Neural progenitor cell (in vitro differentiated cells): ENCODE measurements around the gene EPB41L4A.
"Not testable (repeated sequence)": the region's sequence is repeated elsewhere in the genome, so short reads cannot be mapped to it uniquely, and the experiment has no call there.

Experiments
- EZH2 ChIP-seq: fragments of 200-600 bp; sonication (generic); IDR thresholded peaks from 2 replicates; pipeline ENCODE4 v1.6.1; 2017; ENCODE audit warnings: antibody characterized with exemption, mild to moderate bottlenecking, moderate library complexity
- EZH2phosphoT487 ChIP-seq: fragments of 200-600 bp; sonication (generic); IDR thresholded peaks from 2 replicates; pipeline ENCODE4 v1.6.1; 2017; ENCODE audit warnings: antibody characterized with exemption
- TF ChIP-seq, protein P1 (sequence below): fragments of 200-600 bp; sonication (generic); IDR thresholded peaks from 2 replicates; pipeline ENCODE4 v1.5.1; 2017; ENCODE audit warnings: antibody characterized with exemption, mild to moderate bottlenecking

DNA sequence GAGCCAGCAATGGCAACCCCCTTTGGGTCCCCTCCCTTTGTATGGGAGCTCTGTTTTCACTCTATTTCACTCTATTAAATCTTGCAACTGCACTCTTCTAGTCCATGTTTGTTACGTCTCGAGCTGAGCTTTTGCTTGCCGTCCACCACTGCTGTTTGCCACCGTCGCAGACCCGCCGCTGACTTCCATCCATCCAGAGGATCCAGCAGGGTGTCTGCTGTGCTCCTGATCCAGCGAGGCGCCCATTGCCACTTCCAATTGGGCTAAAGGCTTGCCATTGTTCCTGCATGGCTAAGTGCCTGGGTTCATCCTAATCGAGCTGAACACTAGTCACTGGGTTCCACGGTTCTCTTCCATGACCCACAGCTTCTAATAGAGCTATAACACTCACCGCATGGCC is 24.9 kb upstream of the EPB41L4A start:
- TF ChIP-seq, protein P1, sequence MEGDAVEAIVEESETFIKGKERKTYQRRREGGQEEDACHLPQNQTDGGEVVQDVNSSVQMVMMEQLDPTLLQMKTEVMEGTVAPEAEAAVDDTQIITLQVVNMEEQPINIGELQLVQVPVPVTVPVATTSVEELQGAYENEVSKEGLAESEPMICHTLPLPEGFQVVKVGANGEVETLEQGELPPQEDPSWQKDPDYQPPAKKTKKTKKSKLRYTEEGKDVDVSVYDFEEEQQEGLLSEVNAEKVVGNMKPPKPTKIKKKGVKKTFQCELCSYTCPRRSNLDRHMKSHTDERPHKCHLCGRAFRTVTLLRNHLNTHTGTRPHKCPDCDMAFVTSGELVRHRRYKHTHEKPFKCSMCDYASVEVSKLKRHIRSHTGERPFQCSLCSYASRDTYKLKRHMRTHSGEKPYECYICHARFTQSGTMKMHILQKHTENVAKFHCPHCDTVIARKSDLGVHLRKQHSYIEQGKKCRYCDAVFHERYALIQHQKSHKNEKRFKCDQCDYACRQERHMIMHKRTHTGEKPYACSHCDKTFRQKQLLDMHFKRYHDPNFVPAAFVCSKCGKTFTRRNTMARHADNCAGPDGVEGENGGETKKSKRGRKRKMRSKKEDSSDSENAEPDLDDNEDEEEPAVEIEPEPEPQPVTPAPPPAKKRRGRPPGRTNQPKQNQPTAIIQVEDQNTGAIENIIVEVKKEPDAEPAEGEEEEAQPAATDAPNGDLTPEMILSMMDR, result not testable (repeated sequence)
- not testable (repeated sequence) for TF ChIP-seq EZH2, EZH2phosphoT487
